ENCODE measurements around the gene ACSF3.

ACSF3 gene

GRCh38 chr16:89100601-89101302 is 7.1 kb downstream of the ACSF3 start:
- DNase-seq (ENCODE audit: extremely low read depth, low read depth) = no peak
- no peak for TF ChIP-seq CTCF (IDR thresholded peaks at IDR 0.05; ENCODE audit: low read depth, low read length, missing control alignments)
- no peak overlapping the region for H3K4me3 ChIP-seq (replicated peaks; ENCODE audit: low read depth, low read length)

DNA sequence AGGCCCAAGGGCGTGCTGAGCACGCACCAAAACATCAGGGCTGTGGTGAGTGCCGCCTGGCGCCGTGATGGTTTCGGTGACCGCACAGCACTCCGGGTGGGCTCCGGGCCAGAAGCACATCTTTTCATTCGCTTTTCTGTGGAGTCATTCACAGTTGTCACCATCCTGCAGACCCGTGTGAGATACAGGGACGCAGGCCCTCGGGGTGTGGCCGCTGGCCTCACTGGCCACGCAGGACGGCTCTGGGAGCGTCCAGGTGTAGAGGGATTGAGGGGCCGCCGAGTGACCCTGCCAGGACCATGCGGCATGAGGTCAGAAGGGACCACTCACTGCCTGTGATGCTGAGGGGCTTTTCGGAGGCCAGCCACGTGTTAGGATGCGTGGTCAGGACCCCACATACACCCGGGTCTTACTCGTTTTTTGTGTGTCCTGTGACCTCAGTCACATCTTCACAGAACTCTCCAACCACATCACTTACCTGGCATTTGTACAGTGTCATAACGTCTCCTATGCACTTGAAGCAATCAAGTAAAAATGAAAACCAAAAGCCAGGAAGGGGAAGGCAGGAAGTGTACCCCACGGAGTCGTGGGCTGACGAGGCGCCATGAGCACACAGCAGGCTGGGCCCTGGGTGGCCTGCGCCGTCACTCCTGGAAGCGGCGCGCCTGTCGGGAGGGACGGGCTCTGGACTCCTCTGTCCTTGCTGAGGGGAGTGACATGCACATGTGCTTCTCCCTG is 7.8 kb downstream of the ACSF3 start:
- DNase-seq (ENCODE audit: extremely low read depth, low read depth) = no peak
- TF ChIP-seq CTCF (IDR thresholded peaks at IDR 0.05; ENCODE audit: low read depth, low read length, missing control alignments) = no peak
- no peak overlapping the region for H3K4me3 ChIP-seq (replicated peaks; ENCODE audit: low read depth, low read length)

DNA sequence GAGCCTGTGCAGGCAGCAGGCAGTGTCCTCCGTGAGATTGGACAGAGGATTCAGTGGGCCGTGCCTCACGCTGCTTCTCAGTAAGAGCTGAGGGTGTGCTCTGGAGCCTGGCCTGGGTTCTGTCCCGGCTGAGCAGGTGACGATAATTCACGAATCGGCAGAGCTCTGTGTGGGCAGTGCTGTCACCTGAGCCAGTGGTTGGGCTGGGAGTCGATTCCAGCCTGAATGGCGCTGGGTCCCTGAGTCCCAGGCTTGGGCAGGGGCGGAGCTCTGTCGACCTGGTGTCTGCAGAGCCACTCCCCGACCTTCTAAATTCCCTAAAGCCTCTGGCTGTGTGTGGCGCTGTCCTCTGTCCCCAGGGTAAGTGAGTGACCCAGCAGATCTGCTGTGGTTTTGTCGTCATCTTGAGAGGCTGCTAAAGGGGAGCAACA is 8.4 kb downstream of the ACSF3 start:
- no peak for TF ChIP-seq CTCF (IDR thresholded peaks at IDR 0.05; ENCODE audit: low read depth, low read length, missing control alignments)

DNA sequence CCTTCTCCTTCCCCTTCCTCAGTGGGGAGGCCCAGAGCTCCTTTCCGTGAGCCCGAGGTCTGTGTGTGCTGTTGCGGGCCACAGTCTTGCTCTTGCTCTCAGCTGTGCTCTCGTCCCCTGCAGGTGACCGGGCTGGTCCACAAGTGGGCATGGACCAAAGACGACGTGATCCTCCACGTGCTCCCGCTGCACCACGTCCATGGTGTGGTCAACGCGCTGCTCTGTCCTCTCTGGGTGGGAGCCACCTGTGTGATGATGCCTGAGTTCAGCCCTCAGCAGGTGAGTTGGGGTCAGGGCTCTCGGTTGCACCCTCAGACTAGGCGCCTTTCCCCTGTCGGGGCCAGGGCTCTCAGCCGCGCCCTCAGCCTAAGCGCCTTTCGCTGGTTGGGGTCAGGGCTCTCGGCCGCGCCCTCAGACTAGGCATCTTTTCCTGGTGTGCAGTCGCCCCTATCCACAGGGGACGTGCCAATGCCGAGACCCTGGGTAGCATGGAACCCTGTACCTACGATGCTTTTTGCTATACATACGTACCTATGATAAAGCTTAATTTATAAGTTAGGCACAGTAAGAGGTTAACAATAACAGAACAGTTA is 8.9 kb downstream of the ACSF3 start:
- DNase-seq (ENCODE audit: extremely low read depth, low read depth) = no peak
- no peak for TF ChIP-seq CTCF (IDR thresholded peaks at IDR 0.05; ENCODE audit: low read depth, low read length, missing control alignments)
- no peak overlapping the region for H3K4me3 ChIP-seq (replicated peaks; ENCODE audit: low read depth, low read length)

More for the DNA sequence above, 8.4 kb downstream of the ACSF3 start:
- H3K4me3 ChIP-seq (replicated peaks; ENCODE audit: low read depth, low read length) = no peak overlapping the region
- DNase-seq (ENCODE audit: extremely low read depth, low read depth) = no peak

DNA sequence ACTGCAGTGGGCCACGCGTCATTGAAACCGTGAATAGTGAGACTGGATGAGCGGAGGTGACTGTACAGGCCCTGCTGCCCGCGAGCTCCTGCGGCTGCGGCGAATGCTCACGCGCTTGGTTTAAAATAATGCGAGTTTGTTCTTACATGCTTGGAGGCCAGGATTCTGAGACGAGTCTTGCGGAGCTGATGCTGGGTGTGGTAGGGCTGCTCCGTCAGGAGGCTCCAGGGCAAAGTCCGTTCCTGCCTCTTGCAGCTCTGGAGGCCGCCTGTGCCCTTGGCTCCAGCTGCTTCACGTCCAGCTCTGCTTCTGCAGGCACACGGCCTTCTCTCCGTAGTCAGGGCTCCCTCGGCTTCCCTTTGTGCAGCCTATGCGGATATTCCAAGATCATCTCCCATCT is 9.5 kb downstream of the ACSF3 start:
- H3K4me3 ChIP-seq (replicated peaks; ENCODE audit: low read depth, low read length) = no peak overlapping the region
- no peak for DNase-seq (ENCODE audit: extremely low read depth, low read depth)
- no peak for TF ChIP-seq CTCF (IDR thresholded peaks at IDR 0.05; ENCODE audit: low read depth, low read length, missing control alignments)

- no peak for TF ChIP-seq CTCF (IDR thresholded peaks at IDR 0.05; ENCODE audit: low read depth, low read length, missing control alignments)
- DNase-seq (ENCODE audit: extremely low read depth, low read depth) = no peak
- no peak overlapping the region for H3K4me3 ChIP-seq (replicated peaks; ENCODE audit: low read depth, low read length)
Observed at GRCh38 chr16:89103781-89104180, 10.1 kb downstream of the ACSF3 start.

Data from HFF-Myc (cell line).